ENCODE data around the gene BICC1. TPM values are rescaled to one million over a fixed set of nuclear protein-coding genes. Genes with fewer than 3 reads are reported as not detected.

The BICC1 gene
- total RNA-seq, 6 donors from 2014 or later = 3.1 to 10.5 (median 3.9) TPM

DNA sequence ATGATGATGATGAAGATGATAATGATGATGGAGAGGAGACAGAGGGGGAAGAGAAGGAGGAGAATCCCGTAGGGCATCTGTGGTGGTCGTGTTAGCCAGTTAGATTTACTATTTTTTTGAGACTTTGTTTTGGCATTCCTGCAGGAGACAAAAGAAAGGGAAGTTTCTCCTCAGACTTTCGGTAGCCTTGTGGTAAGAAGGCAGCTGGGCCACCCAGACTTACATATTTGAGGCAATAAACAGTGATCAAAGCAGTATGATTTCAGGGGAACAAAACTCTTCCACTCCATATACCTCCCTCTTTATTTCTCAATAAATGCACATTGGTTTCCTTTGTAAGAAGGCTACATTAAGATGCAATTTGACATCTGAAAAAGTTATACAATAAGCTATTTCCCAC is 32.4 kb upstream of the BICC1 start:
- DNase-seq (no peak), ATAC-seq (ENCODE audit: low FRiP score in 2 of 2) (no peak)
- WGBS, 2 donors = 72 to 76% methylated on average over 3 of the region's 3 CpGs
- H3K4me1 ChIP-seq = no peaks in the 10 kb centered on the region
- H3K4me3 ChIP-seq = no peak overlapping the region
- H3K27ac ChIP-seq = no peak overlapping the region
- no peaks in the 10 kb centered on the region for H3K27me3 ChIP-seq
- TF ChIP-seq POLR2A (IDR thresholded peaks at IDR 0.05) (no peak), EP300 (IDR thresholded peaks at IDR 0.05) (no peak), POLR2AphosphoS5 (IDR thresholded peaks at IDR 0.05) (no peak)
- TF ChIP-seq, protein P1, sequence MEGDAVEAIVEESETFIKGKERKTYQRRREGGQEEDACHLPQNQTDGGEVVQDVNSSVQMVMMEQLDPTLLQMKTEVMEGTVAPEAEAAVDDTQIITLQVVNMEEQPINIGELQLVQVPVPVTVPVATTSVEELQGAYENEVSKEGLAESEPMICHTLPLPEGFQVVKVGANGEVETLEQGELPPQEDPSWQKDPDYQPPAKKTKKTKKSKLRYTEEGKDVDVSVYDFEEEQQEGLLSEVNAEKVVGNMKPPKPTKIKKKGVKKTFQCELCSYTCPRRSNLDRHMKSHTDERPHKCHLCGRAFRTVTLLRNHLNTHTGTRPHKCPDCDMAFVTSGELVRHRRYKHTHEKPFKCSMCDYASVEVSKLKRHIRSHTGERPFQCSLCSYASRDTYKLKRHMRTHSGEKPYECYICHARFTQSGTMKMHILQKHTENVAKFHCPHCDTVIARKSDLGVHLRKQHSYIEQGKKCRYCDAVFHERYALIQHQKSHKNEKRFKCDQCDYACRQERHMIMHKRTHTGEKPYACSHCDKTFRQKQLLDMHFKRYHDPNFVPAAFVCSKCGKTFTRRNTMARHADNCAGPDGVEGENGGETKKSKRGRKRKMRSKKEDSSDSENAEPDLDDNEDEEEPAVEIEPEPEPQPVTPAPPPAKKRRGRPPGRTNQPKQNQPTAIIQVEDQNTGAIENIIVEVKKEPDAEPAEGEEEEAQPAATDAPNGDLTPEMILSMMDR (IDR thresholded peaks at IDR 0.05) = no peak
- no peaks in the 10 kb centered on the region for H3K36me3 ChIP-seq
- no peaks in the 10 kb centered on the region for H3K9me3 ChIP-seq

DNA sequence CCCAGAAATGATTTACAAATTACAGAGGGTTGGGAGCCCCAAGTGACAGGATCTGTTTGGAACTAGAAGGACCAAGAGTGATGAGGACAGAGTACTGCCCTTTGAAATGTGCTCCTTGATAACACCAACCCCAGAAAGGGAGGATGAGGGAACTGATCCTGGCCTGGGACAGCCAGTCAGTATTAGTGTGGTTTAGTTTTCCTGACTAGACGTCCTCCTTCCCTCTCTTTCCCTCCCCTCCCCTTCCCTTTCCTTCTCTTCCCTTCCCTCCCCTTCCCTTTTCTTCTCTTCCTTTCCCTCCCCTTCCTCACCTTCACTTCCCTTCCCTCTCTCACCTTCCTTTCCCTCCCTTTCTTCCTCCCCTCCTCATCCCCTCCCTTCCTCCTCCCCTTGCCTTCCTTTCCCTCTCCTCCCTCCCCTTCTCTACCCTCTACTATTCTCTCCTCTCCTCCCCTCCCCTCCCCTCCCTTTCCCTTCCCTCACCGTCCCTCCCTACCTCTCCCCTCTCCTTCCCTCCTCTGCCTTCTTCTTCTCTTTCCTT is 31.0 kb upstream of the BICC1 start:
- ATAC-seq (ENCODE audit: low FRiP score in 2 of 2) (no peak), DNase-seq (no peak)
- WGBS, 2 donors = 58 to 59% methylated on average over 2 of the region's 2 CpGs
- Histone ChIP-seq H3K4me3 (no peak overlapping the region), H3K9me3 (no peaks in the 10 kb centered on the region), H3K4me1 (no peaks in the 10 kb centered on the region), H3K27ac (no peak overlapping the region), H3K27me3 (no peaks in the 10 kb centered on the region), H3K36me3 (no peaks in the 10 kb centered on the region)
- TF ChIP-seq, protein P1 (IDR thresholded peaks at IDR 0.05) = no peak
- no peak for TF ChIP-seq POLR2A (IDR thresholded peaks at IDR 0.05)
- TF ChIP-seq EP300 (IDR thresholded peaks at IDR 0.05) = no peak
- no peak for TF ChIP-seq POLR2AphosphoS5 (IDR thresholded peaks at IDR 0.05)

DNA sequence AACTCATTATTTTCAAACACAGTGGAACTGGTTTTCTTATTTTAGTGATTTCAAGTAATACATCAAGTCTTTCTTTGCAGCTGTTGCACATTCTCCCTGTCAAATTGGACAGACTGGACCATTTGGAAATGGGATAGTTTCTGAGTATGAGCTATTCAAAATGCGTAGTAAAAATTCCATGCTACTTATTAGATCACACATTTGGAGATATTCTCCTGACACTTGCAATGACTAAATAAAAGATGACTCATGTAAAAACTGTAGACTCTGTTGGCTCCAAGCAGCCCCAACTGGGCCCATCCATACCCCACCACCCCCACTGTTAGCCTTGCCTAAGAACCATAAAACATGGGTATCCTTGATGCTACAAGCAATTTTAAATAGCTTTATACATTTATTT is 25.9 kb upstream of the BICC1 start:
- ATAC-seq (ENCODE audit: low FRiP score in 2 of 2) = peak in 1 of 2 donors; percentile 38
- WGBS, 2 donors = 78 to 85% methylated on average over 1 of the region's 1 CpG
- no peaks in the 10 kb centered on the region for H3K4me1 ChIP-seq

DNA sequence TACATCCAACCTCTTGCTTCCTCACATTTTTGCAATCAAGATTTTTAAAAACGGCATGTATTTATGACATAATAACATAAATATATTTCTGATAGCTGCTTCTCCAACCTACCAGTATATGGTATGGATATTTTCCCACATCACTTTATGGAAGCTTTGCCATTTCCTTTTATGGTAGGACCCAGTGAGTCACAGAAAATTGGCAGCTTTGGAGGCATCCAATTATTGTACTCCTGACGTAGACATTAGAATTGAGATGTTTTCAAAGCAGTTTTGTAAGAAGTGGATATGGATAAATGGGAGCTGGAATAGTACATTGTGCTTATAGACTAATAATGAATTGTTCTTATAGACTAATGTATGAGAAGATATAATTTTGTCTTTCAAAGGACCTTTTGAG is 23.8 kb upstream of the BICC1 start:
- Histone ChIP-seq H3K36me3 (no peaks in the 10 kb centered on the region), H3K27ac (no peak overlapping the region), H3K4me3 (no peak overlapping the region), H3K27me3 (no peaks in the 10 kb centered on the region), H3K4me1 (no peaks in the 10 kb centered on the region), H3K9me3 (no peaks in the 10 kb centered on the region)
- DNase-seq (no peak), ATAC-seq (ENCODE audit: low FRiP score in 2 of 2) (no peak)
- 81 to 87% methylated on average over 2 of the region's 2 CpGs for WGBS, 2 donors
- TF ChIP-seq, protein P1 (IDR thresholded peaks at IDR 0.05) = no peak
- TF ChIP-seq POLR2AphosphoS5 (IDR thresholded peaks at IDR 0.05) (no peak), EP300 (IDR thresholded peaks at IDR 0.05) (no peak), POLR2A (IDR thresholded peaks at IDR 0.05) (no peak)

More for the DNA sequence above, 25.9 kb upstream of the BICC1 start:
- TF ChIP-seq, protein P1 (IDR thresholded peaks at IDR 0.05) = no peak
- no peak for TF ChIP-seq POLR2AphosphoS5 (IDR thresholded peaks at IDR 0.05)
- no peak for TF ChIP-seq POLR2A (IDR thresholded peaks at IDR 0.05)
- TF ChIP-seq EP300 (IDR thresholded peaks at IDR 0.05) = no peak
- Histone ChIP-seq H3K4me3 (no peak overlapping the region), H3K27ac (no peak overlapping the region), H3K27me3 (no peaks in the 10 kb centered on the region), H3K36me3 (no peaks in the 10 kb centered on the region), H3K9me3 (no peaks in the 10 kb centered on the region)
- no peak for DNase-seq

DNA sequence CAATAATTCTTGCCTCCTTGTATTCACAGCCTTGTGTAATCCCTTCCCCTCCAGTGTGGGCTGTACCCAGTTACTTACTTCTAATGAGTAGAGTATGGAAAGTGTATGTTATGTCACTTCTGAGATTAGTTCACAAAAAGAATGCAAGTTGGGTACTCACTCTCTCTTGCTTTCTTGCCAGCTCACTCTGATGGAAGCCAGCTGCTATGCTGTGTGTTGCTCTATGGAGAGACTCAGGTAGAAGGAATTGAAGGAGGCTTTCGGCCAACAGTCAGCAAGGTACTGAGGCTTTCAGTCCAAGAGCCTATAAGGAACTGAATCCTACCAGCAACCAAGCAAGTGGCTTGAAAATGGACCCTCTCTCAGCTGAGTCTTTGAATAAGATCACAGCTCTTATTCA is 9.7 kb upstream of the BICC1 start:
- no peak for ATAC-seq (ENCODE audit: low FRiP score in 2 of 2)
- Histone ChIP-seq H3K4me1 (no peaks in the 10 kb centered on the region), H3K9me3 (no peaks in the 10 kb centered on the region)

More for the DNA sequence above, 9.7 kb upstream of the BICC1 start:
- TF ChIP-seq EP300 (IDR thresholded peaks at IDR 0.05) (no peak), POLR2A (IDR thresholded peaks at IDR 0.05) (no peak)
- TF ChIP-seq, protein P1 (IDR thresholded peaks at IDR 0.05) = no peak
- no peak for DNase-seq
- Histone ChIP-seq H3K27me3 (no peaks in the 10 kb centered on the region), H3K4me3 (no peak overlapping the region), H3K36me3 (no peaks in the 10 kb centered on the region), H3K27ac (no peak overlapping the region)
- 71 to 82% methylated on average over 1 of the region's 1 CpG for WGBS, 2 donors

Data from upper lobe of left lung (tissue), 6 donors.